ENCODE measurements around the gene M1AP.

GRCh38 chr2:74584088-74584645, 64.0 kb downstream of the M1AP start:
- TF ChIP-seq POLR2A (IDR thresholded peaks at IDR 0.05; ENCODE audit: low read length) (no peak), GATA1 (IDR thresholded peaks at IDR 0.05; ENCODE audit: low read depth, low read length) (no peak)
